Type B pancreatic cell (in vitro differentiated cells): ENCODE data around the gene PAQR6. TPM values are rescaled to one million over a fixed set of nuclear protein-coding genes. Genes with fewer than 3 reads are reported as not detected.

Experiments used
- DNase-seq: peaks from one replicate; pipeline ENCODE4 v3.0.0; 2021; ENCODE audit warnings: mixed read lengths; ENCODE audit not compliant: unreplicated experiment; ENCODE audit errors: extremely low spot score
- H3K27ac Mint-ChIP-seq: 2 replicates; pipeline ENCODE4 v1.8.0; 2021; ENCODE audit warnings: mild to moderate bottlenecking, mixed read lengths
- H3K27me3 Mint-ChIP-seq: 2 replicates; pipeline ENCODE4 v1.8.0; 2021; ENCODE audit warnings: mixed read lengths
- H3K36me3 Mint-ChIP-seq: 2 replicates; pipeline ENCODE4 v1.8.0; 2021; ENCODE audit warnings: mixed read lengths
- H3K4me1 Mint-ChIP-seq: one replicate; pipeline ENCODE4 v1.8.0; 2021; ENCODE audit warnings: mixed read lengths; ENCODE audit not compliant: unreplicated experiment
- H3K4me3 Mint-ChIP-seq: 2 replicates; pipeline ENCODE4 v1.8.0; 2021; ENCODE audit warnings: mild to moderate bottlenecking, mixed read lengths
- H3K9me3 Mint-ChIP-seq: 2 replicates; pipeline ENCODE4 v1.8.0; 2021; ENCODE audit warnings: mixed read lengths
- CTCF ChIP-seq: fragments of 200-600 bp; sonication (generic); conservative IDR thresholded peaks from 2 replicates; pipeline ENCODE4 v1.5.0; 2021; ENCODE audit warnings: antibody characterized with exemption, mild to moderate bottlenecking
- total RNA-seq: library from RNA; stranded (reverse); gene quantifications from 2 replicates; pipeline ENCODE4 v1.2.1, GENCODE V29; 2021; ENCODE audit warnings: low replicate concordance

Gene PAQR6
- total RNA-seq, 1 donor from 2014 or later = 19.0 TPM

GRCh38 chr1:156232201-156232894, 15.5 kb downstream of the PAQR6 start:
- Mint-ChIP-seq H3K36me3 (peaks cover 20% of the 10 kb centered on the region), H3K4me1 (no peaks in the 10 kb centered on the region), H3K4me3 (no peak overlapping the region), H3K9me3 (no peaks in the 10 kb centered on the region), H3K27ac (peak overlapping the region; percentile 62), H3K27me3 (no peaks in the 10 kb centered on the region)
- DNase-seq = no peak
- TF ChIP-seq CTCF = no peak

GRCh38 chr1:156230473-156230837, 17.4 kb downstream of the PAQR6 start:
- Mint-ChIP-seq H3K9me3 (no peaks in the 10 kb centered on the region), H3K36me3 (peaks cover 13% of the 10 kb centered on the region)

GRCh38 chr1:156229809-156230472, 17.9 kb downstream of the PAQR6 start:
- Mint-ChIP-seq H3K36me3 (peaks cover 16% of the 10 kb centered on the region), H3K4me1 (peaks cover 5% of the 10 kb centered on the region), H3K27me3 (no peaks in the 10 kb centered on the region), H3K9me3 (no peaks in the 10 kb centered on the region), H3K4me3 (no peak overlapping the region), H3K27ac (no peak overlapping the region)
- no peak for DNase-seq
- TF ChIP-seq CTCF = no peak

More at GRCh38 chr1:156230473-156230837, 17.4 kb downstream of the PAQR6 start:
- no peak for TF ChIP-seq CTCF
- H3K4me1 Mint-ChIP-seq = peaks cover 2% of the 10 kb centered on the region
- DNase-seq = no peak
- H3K27ac Mint-ChIP-seq = no peak overlapping the region
- H3K27me3 Mint-ChIP-seq = no peaks in the 10 kb centered on the region
- no peak overlapping the region for H3K4me3 Mint-ChIP-seq

- Mint-ChIP-seq H3K4me3 (no peak overlapping the region), H3K27me3 (no peaks in the 10 kb centered on the region), H3K9me3 (no peaks in the 10 kb centered on the region), H3K27ac (no peak overlapping the region), H3K4me1 (peaks cover 5% of the 10 kb centered on the region), H3K36me3 (peaks cover 15% of the 10 kb centered on the region)
- no peak for DNase-seq
- TF ChIP-seq CTCF = no peak
These were observed 19.4 kb downstream of the PAQR6 start for GRCh38 chr1:156228501-156228900.

- H3K27me3 Mint-ChIP-seq = no peaks in the 10 kb centered on the region
- peaks cover 5% of the 10 kb centered on the region for H3K4me1 Mint-ChIP-seq
- H3K4me3 Mint-ChIP-seq = no peak overlapping the region
- peaks cover 17% of the 10 kb centered on the region for H3K36me3 Mint-ChIP-seq
- no peak for DNase-seq
- H3K9me3 Mint-ChIP-seq = no peaks in the 10 kb centered on the region
- no peak overlapping the region for H3K27ac Mint-ChIP-seq
- TF ChIP-seq CTCF = no peak
These were observed 21.1 kb downstream of the PAQR6 start for GRCh38 chr1:156226782-156227181.
